Endothelial cell of umbilical vein (primary cell): Measurements from ENCODE around the gene FCRL2.

ENCODE experiments used
- CTCF ChIP-seq, 2 donors: IDR thresholded peaks; 1 replicate in 1 of 2; 2 replicates in 1 of 2; pipeline ENCODE4 v1.5.1; 2011; ENCODE audit warnings: low read length in 2 of 2, mild to moderate bottlenecking in 2 of 2, moderate library complexity in 2 of 2, control low read depth in 1 of 2, inconsistent platforms in 1 of 2, low read depth in 1 of 2; ENCODE audit not compliant: insufficient read depth in 1 of 2; ENCODE audit errors: extremely low read depth in 1 of 2
- POLR2AphosphoS5 ChIP-seq: IDR thresholded peaks from 2 replicates; pipeline ENCODE4 v1.6.1; 2012; ENCODE audit warnings: low read depth, mild to moderate bottlenecking, control low read depth, low read length, moderate library complexity; ENCODE audit not compliant: insufficient read depth

GRCh38 chr1:157703981-157704380, 73.0 kb downstream of the FCRL2 start:
- TF ChIP-seq CTCF (IDR thresholded peaks at IDR 0.05; ENCODE audit: extremely low read depth in 1 of 2, insufficient read depth in 1 of 2, low read depth in 1 of 2, low read length in 2 of 2) (no peak), POLR2AphosphoS5 (no peak)
